ENCODE data around the gene ARHGAP9.

GRCh38 chr12:57485695-57486094, 6.0 kb upstream of the ARHGAP9 start:
- TF ChIP-seq ZNF311 (tag by site-specific recombination; IDR thresholded peaks at IDR 0.05; ENCODE audit: borderline replicate concordance): no peak
- TF ChIP-seq ZNF350 (tag by site-specific recombination; IDR thresholded peaks at IDR 0.05): no peak
- no peak for TF ChIP-seq ZNF704 (tag by site-specific recombination; IDR thresholded peaks at IDR 0.05)
- no peak for TF ChIP-seq CTCF (tag by site-specific recombination; IDR thresholded peaks at IDR 0.05)
- TF ChIP-seq ZNF549 (tag by site-specific recombination; IDR thresholded peaks at IDR 0.05): no peak
- no peak for TF ChIP-seq ZNF138 (tag by site-specific recombination; IDR thresholded peaks at IDR 0.05; ENCODE audit: borderline replicate concordance)
- TF ChIP-seq REST (tag by site-specific recombination; IDR thresholded peaks at IDR 0.05): no peak
- TF ChIP-seq ZBTB1 (tag by site-specific recombination; IDR thresholded peaks at IDR 0.05): no peak
- TF ChIP-seq MYNN (tag by site-specific recombination; IDR thresholded peaks at IDR 0.05; ENCODE audit: borderline replicate concordance): no peak
- TF ChIP-seq ZNF530 (tag by site-specific recombination; IDR thresholded peaks at IDR 0.05; ENCODE audit: low read depth): no peak
- no peak for TF ChIP-seq ZNF24 (tag by site-specific recombination; IDR thresholded peaks at IDR 0.05)

All from HEK293 (cell line).